Mesenteric fat pad (tissue), 1 donor: Measurements from ENCODE around the gene TBC1D1. TPM values are rescaled to one million over a fixed set of nuclear protein-coding genes. Genes with fewer than 3 reads are reported as not detected.
"Not testable (repeated sequence)": the region's sequence is repeated elsewhere in the genome, so short reads cannot be mapped to it uniquely, and the experiment has no call there.

Experiments used
- DNase-seq: peaks from one replicate; pipeline ENCODE4 v3.0.0-alpha.2; 2020; ENCODE audit warnings: low spot score
- total RNA-seq: library from RNA; stranded (reverse); fragmentation: NEBNext Ultra II Directional; extraction: Animal tissue kit (Norgen Biotek cat#: 25700); gene quantifications from one replicate; pipeline ENCODE4 v1.2.1, GENCODE V29; 2021
- donor health status: DM: yes; HTN: yes; CAD: no.

The TBC1D1 gene
- total RNA-seq, 1 donor from 2014 or later, result 45.3 TPM

DNA sequence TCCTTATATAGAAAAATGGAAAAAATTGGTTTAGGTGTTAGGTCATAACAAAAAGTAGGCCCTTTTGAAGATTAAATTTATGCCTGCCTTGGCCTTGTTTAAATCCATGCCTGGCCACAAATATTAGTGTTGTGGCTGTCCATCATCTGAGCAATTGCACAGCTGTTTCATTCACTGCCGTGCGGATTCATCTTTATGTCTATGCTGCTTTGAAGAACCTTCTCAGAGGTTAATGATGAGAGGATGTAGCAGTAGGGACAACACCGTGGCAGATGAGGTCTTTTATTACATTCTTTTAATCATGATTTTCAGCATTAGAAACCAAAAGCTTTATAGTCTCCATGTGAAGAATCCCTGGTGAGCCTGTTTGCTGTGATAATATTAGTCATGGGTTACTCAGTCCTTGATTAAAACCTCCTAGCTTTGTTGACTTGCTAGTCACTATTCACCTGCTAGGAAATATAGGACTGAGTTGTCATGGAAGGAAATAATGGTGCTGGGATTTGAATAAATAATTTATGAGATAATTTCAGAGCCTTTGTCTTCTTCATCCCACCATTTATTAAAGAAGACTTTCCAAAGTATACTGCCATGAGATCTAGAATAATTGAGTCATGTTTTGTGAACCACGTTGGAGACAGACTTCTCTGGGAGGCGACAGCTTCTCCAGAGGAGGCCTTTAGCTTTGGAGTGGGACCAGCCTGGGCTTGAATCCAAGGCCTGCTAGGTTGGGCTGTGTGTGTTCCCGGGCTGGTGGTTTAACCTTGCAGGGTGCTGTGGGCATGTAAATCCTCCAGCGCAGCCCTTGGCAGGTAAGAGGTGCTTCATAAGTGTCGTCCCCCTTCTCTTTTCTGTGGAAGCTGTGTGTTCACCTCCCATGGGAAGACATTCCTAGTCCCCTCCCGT lies 122.8 kb downstream of the TBC1D1 start:
- DNase-seq, result no peak

GRCh38 chr4:38014421-38014852 lies 123.6 kb downstream of the TBC1D1 start:
- DNase-seq, result no peak

GRCh38 chr4:38015886-38016515 lies 125.1 kb downstream of the TBC1D1 start:
- DNase-seq, result no peak

- no peak for DNase-seq
Measured at GRCh38 chr4:38016698-38017097, 125.8 kb downstream of the TBC1D1 start.

DNA sequence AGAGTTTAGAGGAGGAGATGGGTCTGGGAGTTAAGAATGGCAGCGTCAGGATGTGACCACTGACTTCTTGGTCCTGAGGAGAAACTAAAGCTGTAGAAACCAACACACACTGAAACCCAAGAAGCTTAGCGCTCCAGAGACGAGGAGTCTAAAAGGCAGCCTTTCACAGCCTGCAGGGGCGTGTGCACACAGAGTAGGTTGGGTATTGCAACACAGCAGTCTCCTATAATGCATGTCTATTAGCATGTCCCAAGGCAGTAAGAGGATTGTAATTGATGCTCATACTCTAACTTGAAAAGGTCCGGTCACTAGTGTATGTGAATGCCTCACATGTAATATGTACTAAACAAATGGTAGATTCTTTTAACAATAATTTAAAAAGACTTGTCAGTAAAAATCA lies 126.7 kb downstream of the TBC1D1 start:
- DNase-seq, result no peak

DNA sequence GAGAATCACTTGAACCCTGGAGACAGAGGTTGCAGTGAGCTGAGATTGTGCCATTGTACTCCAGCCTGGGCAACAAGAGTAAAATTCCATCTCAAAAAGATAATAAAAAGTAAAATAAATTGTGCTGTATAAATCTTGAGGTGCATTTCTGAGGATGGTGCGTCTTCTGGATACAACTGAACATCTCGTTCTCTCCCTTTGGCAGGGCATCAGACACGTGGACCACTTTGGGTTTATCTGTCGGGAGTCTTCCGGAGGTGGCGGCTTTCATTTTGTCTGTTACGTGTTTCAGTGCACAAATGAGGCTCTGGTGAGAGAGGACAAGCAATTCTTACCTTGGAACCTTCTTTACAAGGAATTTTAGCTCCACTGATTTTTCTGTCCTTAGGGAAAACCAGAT lies 129.5 kb downstream of the TBC1D1 start:
- no peak for DNase-seq

DNA sequence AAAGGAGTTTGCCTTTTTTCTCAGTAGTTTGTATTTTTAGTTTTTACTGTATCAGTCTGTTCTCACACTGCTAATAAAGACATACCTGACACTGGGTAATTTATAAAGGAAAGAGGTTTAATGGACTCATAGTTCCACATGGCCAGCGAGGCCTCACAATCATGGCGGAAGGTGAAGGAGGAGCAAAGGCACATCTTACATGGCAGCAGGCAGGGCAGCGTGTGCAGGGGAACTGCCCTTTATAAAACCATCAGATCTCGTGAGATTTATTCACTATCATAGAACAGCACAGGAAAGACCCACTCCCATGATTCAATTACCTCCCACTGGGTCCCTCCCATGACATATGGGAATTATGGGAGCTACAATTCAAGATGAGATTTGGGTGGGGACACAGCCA lies 130.1 kb downstream of the TBC1D1 start:
- not testable (repeated sequence) for DNase-seq

GRCh38 chr4:38021751-38022150 lies 130.9 kb downstream of the TBC1D1 start:
- DNase-seq, result no peak

DNA sequence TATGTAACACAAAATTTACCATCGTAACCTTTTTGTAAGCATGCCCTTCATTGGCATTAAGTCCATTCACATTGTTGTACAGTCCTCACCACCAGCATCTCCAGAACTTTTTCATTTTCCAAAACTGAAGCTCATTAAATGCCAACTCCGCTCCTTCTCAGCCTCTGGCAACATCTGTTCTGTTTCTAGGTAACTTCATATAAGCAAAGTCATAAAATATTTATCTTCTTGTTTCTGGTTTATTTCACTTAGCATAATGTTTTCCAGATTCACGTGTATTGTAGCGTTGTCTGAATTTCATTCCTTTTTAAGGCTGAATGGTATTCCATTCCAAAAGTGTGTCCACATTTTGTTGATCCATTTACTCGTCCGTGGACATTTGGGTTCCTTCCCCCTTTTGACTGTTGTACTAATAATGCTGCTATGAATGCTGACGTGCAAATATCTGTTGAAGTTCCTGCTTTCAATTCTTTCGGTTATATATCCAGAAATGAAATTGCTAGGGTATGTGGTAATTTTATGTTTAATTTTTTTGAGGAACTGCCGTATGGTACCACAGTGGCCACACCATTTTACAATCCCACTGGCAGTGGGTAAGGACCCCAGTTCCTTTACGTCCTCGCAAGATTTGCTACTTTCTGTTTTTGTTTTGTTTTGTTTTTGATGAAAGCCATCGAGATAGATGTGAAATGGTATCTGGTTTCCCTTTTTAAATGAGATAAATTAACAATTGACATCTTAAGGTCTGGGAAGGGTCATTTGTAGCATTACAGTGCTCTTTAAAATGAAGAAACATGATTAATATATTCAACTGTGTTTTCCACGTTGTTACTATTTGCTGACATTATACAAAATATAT lies 132.7 kb downstream of the TBC1D1 start:
- DNase-seq, result no peak

GRCh38 chr4:38024206-38024509 lies 133.3 kb downstream of the TBC1D1 start:
- no peak for DNase-seq

DNA sequence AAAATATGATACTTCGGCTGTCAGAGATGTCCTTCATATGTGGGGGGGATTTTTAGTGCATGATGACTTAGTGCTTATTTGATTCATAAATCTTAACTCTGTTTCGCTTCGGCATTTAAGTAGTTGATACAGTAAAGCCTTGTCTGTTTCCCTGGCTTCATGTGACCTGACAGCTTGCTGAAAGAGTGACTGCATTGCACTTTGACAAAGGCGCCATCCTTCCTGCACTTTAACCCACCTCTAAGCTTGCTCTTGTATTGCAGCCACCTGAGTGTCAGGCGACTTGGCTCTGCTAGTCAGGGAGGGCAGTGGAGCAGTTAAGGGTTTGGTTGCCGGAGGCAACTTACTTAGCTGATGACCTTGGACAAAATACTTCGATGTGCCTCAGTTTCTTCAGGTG lies 134.8 kb downstream of the TBC1D1 start:
- DNase-seq, result no peak

DNA sequence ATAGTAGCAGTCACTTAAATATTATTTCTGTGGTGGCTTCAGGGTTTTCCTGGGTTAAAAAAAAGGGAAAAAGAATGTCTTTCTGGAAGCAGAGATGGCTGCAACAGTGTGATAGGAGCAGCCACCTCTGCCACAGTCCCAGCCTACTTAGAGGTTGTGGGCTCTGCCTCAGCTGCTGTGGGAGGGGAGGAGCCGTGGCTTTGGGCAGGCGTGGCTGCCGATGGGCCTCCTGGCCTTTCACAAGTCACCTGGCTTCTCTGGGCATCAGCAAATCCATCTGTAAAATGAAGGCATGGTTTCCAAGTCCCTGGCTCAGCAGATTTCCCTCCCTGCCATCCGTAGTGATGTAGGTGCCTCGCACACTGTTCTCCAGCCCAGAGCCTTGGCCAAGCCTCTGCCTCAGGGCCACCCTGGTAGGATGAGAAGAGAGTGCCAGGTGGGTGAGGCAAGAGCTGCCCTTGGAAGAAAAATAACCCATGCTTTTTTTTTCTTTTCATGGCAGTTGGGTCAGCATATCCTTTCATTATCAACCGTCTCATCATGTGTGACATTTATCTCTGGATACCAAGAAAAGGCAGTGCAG lies 135.4 kb downstream of the TBC1D1 start:
- no peak for DNase-seq

DNA sequence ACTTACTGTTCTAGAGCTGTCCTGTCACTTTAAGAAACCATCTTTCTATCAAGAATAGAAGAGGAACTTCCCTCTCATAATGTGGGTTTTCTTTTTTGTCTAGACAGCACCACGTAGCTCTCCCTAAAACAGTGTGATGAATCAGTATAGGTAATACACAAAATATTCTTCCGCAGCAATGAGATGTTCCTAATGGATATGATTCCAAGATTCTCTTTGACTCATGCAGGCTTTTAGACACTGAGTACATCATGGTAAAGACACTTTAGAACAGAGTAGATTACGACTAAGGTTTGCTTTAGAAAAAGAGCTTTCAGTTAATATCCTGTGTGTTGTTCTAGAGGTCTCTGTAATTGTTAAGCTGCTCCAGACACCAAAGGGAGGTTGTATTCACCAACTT lies 139.1 kb downstream of the TBC1D1 start:
- no peak for DNase-seq

DNA sequence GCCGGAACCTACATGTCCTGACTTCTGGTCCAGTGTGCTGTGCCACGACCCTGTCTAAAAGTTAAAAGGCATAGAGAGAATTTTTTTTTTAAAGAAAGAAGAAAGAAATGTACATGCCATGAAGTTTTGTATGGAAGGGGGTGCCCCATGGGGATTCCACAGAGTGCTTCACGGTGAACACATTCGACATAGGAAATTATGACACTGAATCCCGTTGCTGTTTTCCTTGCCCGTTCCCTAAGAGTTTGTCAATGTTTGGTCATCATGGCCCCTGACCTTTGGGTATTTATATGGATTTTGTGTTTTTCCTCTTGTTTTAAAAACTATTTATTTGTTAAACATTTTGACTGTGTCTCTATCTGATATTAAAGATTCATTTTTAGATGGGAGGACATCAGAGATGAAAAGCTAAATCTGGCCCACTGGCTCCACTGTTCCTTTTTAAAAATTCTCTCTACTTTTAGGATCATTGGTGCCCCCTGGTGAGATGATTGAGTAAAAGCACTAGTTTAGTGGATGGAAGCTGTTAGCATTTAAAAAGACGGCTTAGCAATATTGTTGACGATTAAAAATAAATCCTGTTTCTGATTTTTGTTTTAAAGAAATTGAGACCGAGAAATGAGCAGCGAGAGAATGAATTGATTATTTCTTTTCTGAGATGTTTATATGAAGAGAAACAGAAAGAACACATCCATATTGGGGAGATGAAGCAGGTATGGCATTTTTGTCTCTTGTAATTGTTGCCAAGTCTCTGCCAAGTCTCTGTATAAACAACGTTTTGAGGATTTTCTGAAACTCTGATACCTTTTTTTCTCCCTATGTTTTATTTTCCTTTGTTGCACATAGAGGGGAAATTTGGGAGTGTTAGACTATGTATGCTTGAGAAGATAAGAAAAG lies 144.3 kb downstream of the TBC1D1 start:
- DNase-seq, result no peak

DNA sequence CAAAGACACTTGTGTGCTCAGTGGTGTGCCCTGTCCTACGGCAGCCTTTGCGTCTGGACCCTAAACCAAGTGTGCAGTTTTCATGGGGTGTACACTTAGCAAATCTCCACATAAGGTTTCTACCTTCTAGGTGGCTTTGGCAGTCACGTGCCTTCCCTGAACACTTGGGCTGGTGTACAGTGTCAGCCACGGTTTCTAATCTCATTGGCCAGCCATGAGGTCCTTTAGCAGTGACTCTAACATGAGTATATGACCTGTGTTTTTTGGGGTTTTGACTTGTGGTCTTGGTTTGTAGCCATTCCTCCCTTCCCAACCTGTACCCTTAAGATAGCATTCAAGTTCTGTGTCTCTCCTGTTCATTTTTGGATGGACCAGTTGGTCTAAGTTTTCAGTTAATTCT lies 145.7 kb downstream of the TBC1D1 start:
- DNase-seq, result no peak

GRCh38 chr4:38037612-38038011 lies 146.7 kb downstream of the TBC1D1 start:
- no peak for DNase-seq

GRCh38 chr4:38040619-38041018 lies 149.7 kb downstream of the TBC1D1 start:
- no peak for DNase-seq

- no peak for DNase-seq
Measured at GRCh38 chr4:38044060-38044459, 153.2 kb downstream of the TBC1D1 start.

DNA sequence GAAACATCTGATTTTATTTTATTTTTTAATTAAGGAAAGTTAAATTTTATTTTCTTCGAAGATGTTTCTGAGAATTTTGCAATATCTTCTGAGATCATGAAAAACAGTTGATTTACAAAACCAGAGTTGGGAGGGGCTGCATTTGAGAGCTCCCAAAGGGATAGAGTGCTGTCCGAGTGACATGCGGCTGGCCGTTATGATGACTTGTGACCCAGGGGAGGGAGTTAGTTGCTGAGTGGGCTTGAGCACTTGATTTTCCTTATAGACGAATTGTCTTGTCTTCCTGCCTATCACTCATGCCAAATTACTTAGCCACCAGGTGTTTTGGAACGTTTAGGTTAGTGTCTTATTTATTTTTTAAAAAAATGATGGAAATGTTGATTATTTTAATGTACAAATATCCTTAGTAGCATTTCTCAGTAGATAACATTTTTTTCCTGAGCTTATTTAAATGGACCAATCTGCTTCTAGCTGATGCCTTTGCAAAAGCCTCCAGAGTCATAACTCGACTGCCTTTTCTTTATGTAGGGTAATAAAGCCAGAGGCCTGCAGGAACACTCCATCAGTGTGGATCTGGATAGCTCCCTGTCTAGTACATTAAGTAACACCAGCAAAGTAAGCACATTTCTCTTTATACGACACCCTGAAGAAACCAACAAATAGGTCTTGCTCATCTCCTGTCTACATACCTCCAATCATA lies 154.6 kb downstream of the TBC1D1 start:
- no peak for DNase-seq
